BE2C (cell line): ENCODE measurements around the gene A1CF.

Source experiments
- DNase-seq: peaks from one replicate; pipeline ENCODE4 v3.0.0-alpha.2; 2020
- H3K27me3 ChIP-seq: fragments of 250-450 bp; sonication (Bioruptor Pico); 2 replicates; pipeline ENCODE4 v1.5.1; 2020; ENCODE audit warnings: mild to moderate bottlenecking
- H3K36me3 ChIP-seq: fragments of 250-450 bp; sonication (Bioruptor Pico); 2 replicates; pipeline ENCODE4 v1.5.1; 2020; ENCODE audit warnings: mild to moderate bottlenecking
- H3K4me1 ChIP-seq: fragments of 250-450 bp; sonication (Bioruptor Pico); 2 replicates; pipeline ENCODE4 v1.5.1; 2020
- H3K4me3 ChIP-seq: 2 replicates; pipeline ENCODE4 v1.5.1; 2011; ENCODE audit warnings: low read depth, low read length
- H3K9me3 ChIP-seq: fragments of 250-450 bp; sonication (Bioruptor Pico); 2 replicates; pipeline ENCODE4 v1.5.1; 2020
- TF ChIP-seq, protein P1 (sequence below): IDR thresholded peaks from 2 replicates; pipeline ENCODE4 v1.5.1; 2012; ENCODE audit warnings: mild to moderate bottlenecking, low read depth, low read length

The A1CF gene

DNA sequence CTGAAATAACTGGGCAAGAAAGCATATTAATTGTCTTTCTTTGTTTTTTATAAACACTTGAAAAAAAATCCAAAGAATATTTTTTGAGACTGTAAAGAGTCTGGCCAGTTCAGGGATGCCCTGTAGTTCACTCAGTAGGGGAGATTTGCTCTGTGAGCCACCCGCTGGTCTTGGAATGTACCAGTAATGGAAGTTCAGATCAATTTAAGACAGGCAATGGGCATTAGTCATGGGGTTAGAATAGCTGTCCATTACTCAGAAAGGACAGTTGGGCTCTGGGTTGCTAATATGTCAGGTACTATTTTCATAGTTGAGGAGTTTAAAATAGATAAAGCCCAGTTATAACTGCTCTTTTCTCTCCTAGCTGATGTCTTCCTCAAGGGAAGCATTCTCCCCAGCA is 38.7 kb downstream of the A1CF start:
- no peaks in the 10 kb centered on the region for H3K4me1 ChIP-seq
- no peaks in the 10 kb centered on the region for H3K36me3 ChIP-seq
- TF ChIP-seq, protein P1, sequence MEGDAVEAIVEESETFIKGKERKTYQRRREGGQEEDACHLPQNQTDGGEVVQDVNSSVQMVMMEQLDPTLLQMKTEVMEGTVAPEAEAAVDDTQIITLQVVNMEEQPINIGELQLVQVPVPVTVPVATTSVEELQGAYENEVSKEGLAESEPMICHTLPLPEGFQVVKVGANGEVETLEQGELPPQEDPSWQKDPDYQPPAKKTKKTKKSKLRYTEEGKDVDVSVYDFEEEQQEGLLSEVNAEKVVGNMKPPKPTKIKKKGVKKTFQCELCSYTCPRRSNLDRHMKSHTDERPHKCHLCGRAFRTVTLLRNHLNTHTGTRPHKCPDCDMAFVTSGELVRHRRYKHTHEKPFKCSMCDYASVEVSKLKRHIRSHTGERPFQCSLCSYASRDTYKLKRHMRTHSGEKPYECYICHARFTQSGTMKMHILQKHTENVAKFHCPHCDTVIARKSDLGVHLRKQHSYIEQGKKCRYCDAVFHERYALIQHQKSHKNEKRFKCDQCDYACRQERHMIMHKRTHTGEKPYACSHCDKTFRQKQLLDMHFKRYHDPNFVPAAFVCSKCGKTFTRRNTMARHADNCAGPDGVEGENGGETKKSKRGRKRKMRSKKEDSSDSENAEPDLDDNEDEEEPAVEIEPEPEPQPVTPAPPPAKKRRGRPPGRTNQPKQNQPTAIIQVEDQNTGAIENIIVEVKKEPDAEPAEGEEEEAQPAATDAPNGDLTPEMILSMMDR: no peak
- H3K27me3 ChIP-seq: no peaks in the 10 kb centered on the region
- no peak for DNase-seq
- no peak overlapping the region for H3K4me3 ChIP-seq
- no peaks in the 10 kb centered on the region for H3K9me3 ChIP-seq

DNA sequence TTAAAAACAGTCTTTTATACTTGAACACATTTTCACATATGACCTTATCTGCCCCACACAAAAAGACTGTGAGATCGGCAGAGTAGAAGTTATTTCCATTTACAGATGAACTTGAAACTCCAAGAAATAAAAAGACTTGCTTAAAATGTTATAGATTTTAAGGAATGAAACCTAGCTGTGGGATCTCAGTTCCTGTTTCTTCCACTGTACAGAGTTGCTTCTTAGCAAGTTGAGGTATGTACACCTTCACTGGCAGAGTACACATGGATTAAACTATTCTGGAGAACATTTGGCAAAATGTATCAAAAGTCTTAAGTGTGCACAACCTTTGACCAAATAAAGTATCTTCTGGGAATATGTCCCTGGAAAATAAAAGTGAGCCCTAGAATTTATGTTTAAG is 48.3 kb downstream of the A1CF start:
- DNase-seq: no peak
- Histone ChIP-seq H3K4me1 (no peaks in the 10 kb centered on the region), H3K9me3 (no peaks in the 10 kb centered on the region), H3K27me3 (peaks cover 14% of the 10 kb centered on the region; the same call in 1 of the 2 replicates), H3K36me3 (no peaks in the 10 kb centered on the region), H3K4me3 (no peak overlapping the region)
- TF ChIP-seq, protein P1: no peak

DNA sequence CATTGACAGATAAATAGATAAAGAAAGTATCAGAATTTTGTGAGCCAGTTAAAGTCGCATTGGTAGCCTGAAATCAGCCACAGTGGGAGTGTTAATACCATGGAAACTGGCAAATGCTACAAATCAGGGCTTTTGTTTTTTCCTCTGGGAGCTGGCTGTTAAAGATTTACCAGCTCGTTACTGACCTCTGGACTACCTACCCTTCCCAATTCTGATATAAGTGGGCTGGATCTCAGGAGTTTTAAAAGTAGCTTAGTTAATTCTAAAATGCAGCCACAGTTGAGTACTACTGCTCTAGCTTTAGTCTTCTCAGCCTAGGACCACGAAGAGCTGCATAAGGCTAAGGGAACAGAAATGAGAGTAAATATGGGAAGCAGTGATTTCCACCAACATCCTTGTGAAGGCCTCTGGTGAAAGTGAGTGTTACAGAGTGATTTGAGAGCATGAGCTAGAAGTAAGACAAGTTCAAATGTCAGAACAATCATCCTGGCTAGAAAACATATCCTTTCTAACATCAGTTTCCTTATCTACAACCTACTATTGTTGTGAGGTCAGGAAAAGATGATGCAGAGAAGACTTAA is 53.2 kb downstream of the A1CF start:
- TF ChIP-seq, protein P1: no peak
- Histone ChIP-seq H3K4me3 (no peak overlapping the region), H3K36me3 (no peaks in the 10 kb centered on the region), H3K9me3 (no peaks in the 10 kb centered on the region), H3K27me3 (peaks cover 6% of the 10 kb centered on the region; the same call in 1 of the 2 replicates), H3K4me1 (no peaks in the 10 kb centered on the region)
- DNase-seq: no peak

DNA sequence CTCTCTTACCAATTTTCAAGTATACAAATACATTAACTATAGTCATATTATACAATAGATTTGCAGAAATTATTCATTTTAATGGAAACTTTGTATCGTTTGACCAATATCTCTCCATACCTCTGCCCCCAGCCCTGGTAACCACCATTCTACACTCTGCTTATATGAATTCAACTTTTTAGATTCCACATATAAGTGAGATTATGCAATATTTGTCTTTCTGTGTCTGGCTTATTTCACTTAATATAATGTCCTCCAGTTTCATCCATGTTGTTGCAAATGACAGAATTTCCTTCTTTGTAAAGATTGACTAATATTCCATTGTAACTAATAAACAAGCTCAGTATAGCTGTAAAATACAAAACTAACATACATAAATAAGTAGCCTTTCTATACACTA is 55.4 kb downstream of the A1CF start:
- H3K4me1 ChIP-seq: no peaks in the 10 kb centered on the region
- no peak for DNase-seq
- TF ChIP-seq, protein P1: no peak
- H3K4me3 ChIP-seq: no peak overlapping the region
- no peaks in the 10 kb centered on the region for H3K36me3 ChIP-seq
- H3K27me3 ChIP-seq: no peaks in the 10 kb centered on the region
- H3K9me3 ChIP-seq: no peaks in the 10 kb centered on the region

DNA sequence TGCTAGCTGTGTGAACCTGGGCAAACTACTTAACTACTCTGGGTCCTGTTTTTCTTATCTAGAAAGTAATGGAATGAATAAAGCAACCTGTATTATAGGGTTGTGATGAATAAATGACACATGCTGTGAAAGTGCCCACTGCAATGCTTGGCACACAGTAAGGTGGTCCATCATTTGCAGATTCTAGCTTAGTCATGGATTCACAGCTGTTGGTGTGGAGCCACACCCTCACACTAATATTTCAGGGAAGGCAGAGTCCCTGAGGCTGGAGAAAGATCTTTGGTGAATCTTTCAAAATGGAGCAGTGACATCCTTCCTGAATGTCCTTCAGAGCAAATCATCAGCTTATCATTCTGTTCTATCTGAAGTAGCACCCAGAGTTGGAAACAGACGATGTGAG is 60.6 kb downstream of the A1CF start:
- TF ChIP-seq, protein P1: no peak
- no peaks in the 10 kb centered on the region for H3K9me3 ChIP-seq
- H3K4me3 ChIP-seq: no peak overlapping the region
- no peaks in the 10 kb centered on the region for H3K4me1 ChIP-seq
- DNase-seq: no peak
- no peaks in the 10 kb centered on the region for H3K36me3 ChIP-seq
- no peaks in the 10 kb centered on the region; the same call in 1 of the 2 replicates for H3K27me3 ChIP-seq

DNA sequence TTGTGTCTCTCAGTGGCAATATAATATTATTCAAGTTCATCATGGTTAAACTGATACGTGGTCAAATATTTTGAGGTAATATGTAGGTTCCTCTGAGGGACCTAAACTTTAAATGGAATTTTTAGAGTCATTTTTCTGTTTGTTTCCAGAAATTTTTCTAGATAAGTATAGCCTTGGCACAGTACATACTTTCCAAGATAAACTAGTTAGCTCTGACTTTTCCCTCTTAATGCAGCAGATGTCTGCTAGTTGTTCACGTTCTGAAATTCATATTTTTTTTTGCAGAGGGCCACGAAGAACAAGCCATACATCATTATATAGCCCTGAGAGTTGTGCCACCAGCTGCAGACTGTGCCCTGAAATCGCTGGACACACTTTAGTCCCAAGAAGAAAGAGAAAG is 61.6 kb downstream of the A1CF start:
- DNase-seq: no peak
- TF ChIP-seq, protein P1: no peak
- Histone ChIP-seq H3K4me3 (no peak overlapping the region), H3K9me3 (no peaks in the 10 kb centered on the region), H3K27me3 (no peaks in the 10 kb centered on the region; the same call in 1 of the 2 replicates), H3K36me3 (no peaks in the 10 kb centered on the region), H3K4me1 (no peaks in the 10 kb centered on the region)
